Kasumi-1 (cell line): ENCODE data around the gene PBX1.

ENCODE experiments used
- DNase-seq, 2 experiments: peaks; one replicate each; lab custom pipeline; 2025; lab: John Stamatoyannopoulos, UW

The PBX1 gene

DNA sequence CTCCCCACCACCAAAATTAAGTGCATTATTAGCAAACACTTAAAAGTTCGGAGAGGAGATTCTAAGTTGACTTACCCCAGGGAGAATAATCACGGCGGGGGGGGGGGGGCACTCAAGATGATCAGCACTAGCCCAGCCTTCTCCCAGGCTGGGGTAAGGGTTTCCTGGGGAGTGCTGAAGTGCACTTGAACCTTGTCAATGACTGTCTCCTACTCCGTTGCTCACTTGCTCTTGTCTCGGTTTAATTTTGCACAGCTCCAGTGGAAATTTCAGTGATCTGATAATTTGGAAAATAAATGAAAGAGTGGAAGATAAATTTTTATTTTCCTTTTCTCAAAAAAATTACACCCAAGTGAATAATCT, 59.2 kb downstream of the PBX1 start:
- no peak for DNase-seq

GRCh38 chr1:164619006-164619784, 60.2 kb downstream of the PBX1 start:
- no peak for DNase-seq

- no peak for DNase-seq
These were observed 63.3 kb downstream of the PBX1 start for GRCh38 chr1:164622068-164622845.

DNA sequence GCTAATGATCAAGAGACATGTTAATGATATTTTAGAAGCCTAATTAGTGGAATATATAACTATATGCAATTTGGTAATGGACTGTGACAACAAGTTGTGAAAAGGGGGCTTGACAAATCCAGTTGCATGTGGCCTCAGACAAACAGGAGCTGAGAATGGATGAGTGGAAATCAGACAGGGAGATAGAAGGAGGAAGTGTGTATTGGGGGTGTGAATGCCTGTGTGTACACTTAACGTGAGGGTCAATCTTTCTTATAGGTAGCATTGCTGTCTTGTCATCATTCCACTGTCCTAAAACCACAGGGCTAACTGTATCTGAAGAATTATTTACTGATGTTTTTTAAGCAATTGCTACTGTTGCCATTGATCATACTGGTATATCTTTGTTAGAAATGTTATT, 64.8 kb downstream of the PBX1 start:
- DNase-seq = no peak

GRCh38 chr1:164624400-164624799, 65.4 kb downstream of the PBX1 start:
- no peak for DNase-seq

DNA sequence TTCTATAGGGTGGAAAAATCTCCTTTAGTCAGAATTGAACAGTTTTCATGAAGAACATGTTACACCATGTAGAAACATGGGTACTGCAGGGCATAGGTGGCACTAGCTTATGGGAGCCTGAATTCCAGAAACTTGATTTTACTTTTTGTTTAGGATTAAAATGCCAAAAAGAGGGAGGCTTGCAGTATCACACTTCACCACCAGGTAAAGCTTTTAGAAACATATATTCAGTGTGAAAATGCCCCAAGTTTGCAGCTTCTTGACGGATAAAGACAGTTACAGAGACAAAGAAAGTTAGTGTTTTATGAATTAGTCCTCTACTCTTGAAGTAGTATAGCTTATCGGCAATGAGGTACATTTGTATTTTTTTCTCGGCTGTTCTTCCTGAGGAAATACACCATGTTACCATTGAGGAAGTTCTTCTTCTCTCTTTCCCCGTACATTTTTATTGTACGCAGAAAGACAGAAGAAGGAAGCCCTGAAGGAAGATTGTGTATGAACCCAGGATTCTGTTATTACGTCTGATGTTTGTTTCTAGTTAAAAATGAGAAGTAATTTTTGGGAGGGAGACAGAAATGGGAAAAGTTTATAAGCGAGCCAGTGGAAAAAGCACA, 66.1 kb downstream of the PBX1 start:
- no peak for DNase-seq

DNA sequence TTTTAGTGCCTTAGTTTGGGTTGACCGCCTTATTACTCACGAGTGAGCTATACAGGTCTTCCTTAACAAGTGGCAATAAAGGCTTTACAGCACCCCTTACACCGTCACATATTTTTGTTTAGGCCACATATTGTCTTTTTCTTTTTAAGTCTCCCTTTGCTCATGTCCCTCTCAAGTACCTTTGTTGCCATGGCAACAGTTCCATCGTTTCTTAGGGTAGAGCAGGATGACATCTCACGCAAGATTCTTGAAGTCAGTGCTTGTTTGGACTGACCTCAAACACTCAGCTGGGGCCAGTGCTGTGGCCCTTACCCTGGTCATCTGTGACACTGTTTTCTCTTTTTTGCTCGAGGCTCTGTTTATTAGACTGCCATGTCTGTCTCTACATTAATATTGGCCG, 69.8 kb downstream of the PBX1 start:
- DNase-seq = no peak

DNA sequence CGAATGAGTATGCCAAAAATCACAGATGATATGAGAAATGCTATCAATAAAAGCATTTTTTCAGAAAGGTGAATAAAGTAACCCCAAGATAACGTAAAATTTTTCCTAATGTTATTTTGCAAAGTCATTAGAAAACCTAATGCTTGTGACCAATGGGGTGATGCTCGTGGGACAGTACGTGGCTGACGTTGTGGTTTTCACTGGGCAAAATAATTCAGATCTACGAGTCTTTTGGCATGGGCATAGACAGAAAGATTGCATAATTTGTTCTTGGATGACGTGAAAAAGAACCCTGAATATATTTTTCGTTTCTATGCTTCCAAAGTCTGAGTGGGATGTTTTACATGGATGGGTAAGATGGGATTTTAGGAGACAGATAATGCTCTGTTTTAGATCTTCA, 71.0 kb downstream of the PBX1 start:
- DNase-seq = no peak

DNA sequence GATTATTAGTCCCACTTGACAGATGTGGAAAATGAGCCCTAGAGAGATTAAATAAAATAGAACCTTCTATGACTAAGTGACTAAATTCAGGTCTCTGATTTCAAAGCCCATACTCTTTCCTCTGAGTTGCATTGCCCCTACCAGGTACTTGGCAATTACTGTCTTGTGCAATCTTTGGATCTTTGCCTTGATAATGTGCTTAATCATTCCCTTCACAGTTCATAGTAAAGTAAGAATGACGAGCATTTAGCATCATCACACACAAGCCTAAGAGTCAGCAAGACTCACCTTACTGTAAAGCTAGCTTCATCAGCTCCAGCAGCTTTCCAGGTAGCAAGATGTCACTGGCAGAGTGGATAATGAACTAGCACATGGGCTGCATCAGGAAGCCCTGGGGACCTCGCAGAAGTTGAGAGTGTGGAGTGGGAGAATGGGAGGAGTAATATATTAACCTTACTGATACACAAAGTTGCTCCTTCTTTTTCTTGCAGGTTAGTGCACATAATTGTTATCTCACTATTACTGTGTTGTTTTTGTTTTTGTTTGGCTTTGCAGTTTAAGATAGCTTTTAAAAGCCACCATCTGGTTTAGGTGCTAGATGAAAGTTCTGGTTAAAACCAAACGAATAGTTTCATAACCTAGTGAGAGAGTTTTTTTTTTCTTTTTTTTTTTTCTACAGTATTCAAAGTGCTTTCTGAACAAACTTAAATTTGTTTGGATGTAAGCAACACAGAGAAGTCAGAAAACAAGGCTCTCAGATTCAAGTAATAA, 71.8 kb downstream of the PBX1 start:
- DNase-seq = no peak

DNA sequence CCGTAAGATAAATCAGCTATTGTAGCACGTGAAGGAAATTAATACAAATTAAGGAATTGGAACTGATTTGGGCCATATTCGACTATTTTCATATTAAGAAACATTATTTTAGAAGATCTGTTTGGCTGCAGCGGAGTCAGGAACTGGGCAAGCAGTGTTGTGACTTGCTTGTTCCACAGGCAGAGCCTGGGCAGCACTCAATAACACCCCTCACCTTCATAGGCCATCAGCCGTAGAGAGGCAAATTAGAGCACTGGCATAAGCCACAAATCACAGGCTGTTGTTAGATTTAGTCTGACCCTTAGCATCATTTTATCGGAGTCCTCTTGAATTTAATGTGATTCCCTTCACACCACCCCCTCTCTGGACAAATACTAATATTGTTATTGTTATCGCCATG, 72.8 kb downstream of the PBX1 start:
- no peak for DNase-seq

DNA sequence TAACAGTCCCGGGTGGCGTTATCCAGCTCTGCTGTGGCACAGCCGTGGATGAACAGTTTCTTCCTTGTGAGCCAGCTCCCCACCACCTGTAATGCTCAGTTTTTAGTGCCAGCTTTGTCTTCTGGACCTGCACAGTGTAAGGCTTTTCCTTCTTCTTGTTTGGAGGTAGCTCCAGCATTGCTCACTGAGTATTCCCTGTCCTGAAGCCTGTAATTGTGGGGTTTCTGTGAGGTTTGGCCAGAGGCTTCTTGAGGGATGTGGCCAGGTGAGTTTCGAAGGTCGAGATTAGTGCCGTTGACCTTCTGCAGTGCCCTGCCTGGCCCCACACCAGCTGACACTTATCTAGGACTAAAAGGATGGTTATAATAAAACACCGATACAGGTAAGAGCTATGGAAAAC, 75.0 kb downstream of the PBX1 start:
- DNase-seq = no peak

DNA sequence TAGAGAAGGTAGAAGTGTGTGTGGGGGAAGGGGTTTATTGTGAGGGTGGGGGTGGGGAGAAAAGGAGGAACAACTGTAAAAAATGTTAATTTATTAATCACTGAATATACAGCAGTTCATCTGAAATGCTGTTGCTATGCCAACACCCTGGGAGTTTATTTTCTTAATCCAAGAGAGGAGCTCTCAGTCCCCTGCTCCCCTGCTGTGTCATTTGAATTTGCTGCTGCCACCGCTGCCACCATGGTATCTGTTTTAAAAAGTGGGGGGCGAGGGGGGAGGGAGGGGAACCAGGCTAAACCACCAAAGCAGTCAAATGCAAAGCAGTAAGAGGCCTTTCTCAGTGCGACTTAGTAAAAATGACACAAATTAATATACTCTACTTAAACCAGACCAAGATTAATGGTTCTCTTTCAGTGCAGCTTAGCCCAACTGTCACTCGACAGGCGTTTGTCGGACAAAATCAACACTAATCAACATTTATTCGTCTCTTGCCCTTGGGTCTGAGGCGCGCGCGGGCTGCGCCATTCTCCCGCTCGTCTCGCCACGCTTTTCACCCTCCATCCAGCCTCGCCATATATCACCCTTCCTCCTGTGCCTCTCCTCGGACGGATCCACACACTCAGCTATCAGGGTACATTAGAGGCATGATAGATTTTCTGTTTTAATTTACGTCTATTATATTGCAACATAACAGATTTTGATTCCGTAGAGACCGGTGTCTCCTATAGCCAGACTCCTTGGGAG, 76.2 kb downstream of the PBX1 start:
- DNase-seq = no peak

- no peak for DNase-seq
These were observed 77.1 kb downstream of the PBX1 start for GRCh38 chr1:164635803-164636731.

DNA sequence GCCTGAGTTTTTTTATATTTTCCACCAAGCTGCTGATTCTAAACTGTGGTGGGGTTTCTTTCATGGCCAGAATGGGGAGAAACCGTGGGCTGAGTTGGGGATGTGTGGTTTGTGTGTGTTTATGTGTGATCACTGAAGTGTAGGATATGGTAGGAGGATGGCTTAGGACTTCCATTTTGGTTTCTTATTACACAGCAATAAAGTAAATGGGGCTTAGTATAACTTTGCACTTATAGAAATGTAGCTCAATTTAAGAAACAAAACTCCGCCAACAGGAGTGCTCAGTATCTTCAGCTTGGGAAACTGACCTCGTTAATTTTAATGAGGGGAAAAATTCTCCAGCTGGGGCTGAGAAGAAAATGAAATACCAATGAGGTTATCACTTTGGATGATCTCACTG, 77.8 kb downstream of the PBX1 start:
- DNase-seq = no peak

- DNase-seq = no peak
These were observed 78.7 kb downstream of the PBX1 start for GRCh38 chr1:164637461-164638375.

GRCh38 chr1:164638492-164639202, 79.7 kb downstream of the PBX1 start:
- no peak for DNase-seq

- no peak for DNase-seq
These were observed 81.8 kb downstream of the PBX1 start for GRCh38 chr1:164640686-164641352.

GRCh38 chr1:164641353-164641730, 82.4 kb downstream of the PBX1 start:
- no peak for DNase-seq
